Esophagus muscularis mucosa (tissue), 4 donors: ENCODE results near the gene LKAAEAR1.

Source experiments
- EP300 ChIP-seq: sonication (generic); formaldehyde crosslinking; IDR thresholded peaks from one replicate; pipeline ENCODE4 v1.6.1; 2017; ENCODE audit warnings: antibody characterized with exemption
- POLR2A ChIP-seq: fragments of 450-650 bp; IDR thresholded peaks from one replicate; pipeline ENCODE4 v1.6.1; 2017; ENCODE audit warnings: antibody characterized with exemption, moderate library complexity, mild to moderate bottlenecking, low read depth
- TF ChIP-seq, protein P1 (sequence below), 3 experiments: fragments of 200-600 bp in 2 of 3; fragments of 450-650 bp in 1 of 3; sonication (generic) in 2 of 3; IDR thresholded peaks; one replicate each; pipeline ENCODE4 v1.5.1; 2017 to 2019; ENCODE audit warnings: antibody characterized with exemption in 3 of 3, mild to moderate bottlenecking in 2 of 3, moderate library complexity in 1 of 3

- TF ChIP-seq POLR2A (no peak), EP300 (no peak)
- TF ChIP-seq, protein P1, sequence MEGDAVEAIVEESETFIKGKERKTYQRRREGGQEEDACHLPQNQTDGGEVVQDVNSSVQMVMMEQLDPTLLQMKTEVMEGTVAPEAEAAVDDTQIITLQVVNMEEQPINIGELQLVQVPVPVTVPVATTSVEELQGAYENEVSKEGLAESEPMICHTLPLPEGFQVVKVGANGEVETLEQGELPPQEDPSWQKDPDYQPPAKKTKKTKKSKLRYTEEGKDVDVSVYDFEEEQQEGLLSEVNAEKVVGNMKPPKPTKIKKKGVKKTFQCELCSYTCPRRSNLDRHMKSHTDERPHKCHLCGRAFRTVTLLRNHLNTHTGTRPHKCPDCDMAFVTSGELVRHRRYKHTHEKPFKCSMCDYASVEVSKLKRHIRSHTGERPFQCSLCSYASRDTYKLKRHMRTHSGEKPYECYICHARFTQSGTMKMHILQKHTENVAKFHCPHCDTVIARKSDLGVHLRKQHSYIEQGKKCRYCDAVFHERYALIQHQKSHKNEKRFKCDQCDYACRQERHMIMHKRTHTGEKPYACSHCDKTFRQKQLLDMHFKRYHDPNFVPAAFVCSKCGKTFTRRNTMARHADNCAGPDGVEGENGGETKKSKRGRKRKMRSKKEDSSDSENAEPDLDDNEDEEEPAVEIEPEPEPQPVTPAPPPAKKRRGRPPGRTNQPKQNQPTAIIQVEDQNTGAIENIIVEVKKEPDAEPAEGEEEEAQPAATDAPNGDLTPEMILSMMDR (IDR thresholded peaks at IDR 0.05): no peak
Observed at GRCh38 chr20:64130271-64130670, 46.1 kb upstream of the LKAAEAR1 start.
